ENCODE data around the gene CALML5. TPM values are rescaled to one million over a fixed set of nuclear protein-coding genes. Genes with fewer than 3 reads are reported as not detected.

Gene CALML5
- total RNA-seq, 1 experiment from 2014 or later, result not detected

- H3K36me3 Mint-ChIP-seq, result no peaks in the 10 kb centered on the region
- peaks cover 9% of the 10 kb centered on the region for H3K9me3 Mint-ChIP-seq
- DNase-seq (ENCODE audit: low spot score), result peak; percentile 1
- CTCF ChIA-PET, result interaction anchor here (0.5 to 1.0 kb wide), 3 partner anchors 17 to 286 kb away, joined by 3 read pairs; no protein-coding TSS in a partner anchor
- no peak for TF ChIP-seq NR3C1 (CRISPR knock-in tag; conservative IDR thresholded peaks at IDR 0.05; ENCODE audit: low read depth)
- TF ChIP-seq ZSCAN18 (CRISPR knock-in tag; IDR thresholded peaks at IDR 0.05), result no peak
- TF ChIP-seq ZNF263 (CRISPR knock-in tag; IDR thresholded peaks at IDR 0.05; ENCODE audit: low read depth), result no peak
- TF ChIP-seq E2F5 (CRISPR knock-in tag; IDR thresholded peaks at IDR 0.05), result no peak
- no peak for TF ChIP-seq GABPB1 (CRISPR knock-in tag; IDR thresholded peaks at IDR 0.05)
- no peak overlapping the region for H3K4me3 Mint-ChIP-seq
- POLR2A ChIA-PET, result interaction anchor here (0.6 kb wide), 1 partner anchor 236 kb away, joined by 3 read pairs; no protein-coding TSS in a partner anchor
- H3K4me1 Mint-ChIP-seq, result peaks cover 8% of the 10 kb centered on the region
- H3K27ac Mint-ChIP-seq, result no peak overlapping the region
- ATAC-seq, result no peak
- H3K27me3 Mint-ChIP-seq (ENCODE audit: low read depth), result no peaks in the 10 kb centered on the region; the same call in 1 of the 2 replicates
Measured at GRCh38 chr10:5530846-5531557, 31.6 kb upstream of the CALML5 start.

GRCh38 chr10:5530412-5530806 is 31.0 kb upstream of the CALML5 start:
- Mint-ChIP-seq H3K27me3 (ENCODE audit: low read depth) (no peaks in the 10 kb centered on the region; the same call in 1 of the 2 replicates), H3K4me1 (peaks cover 11% of the 10 kb centered on the region), H3K27ac (no peak overlapping the region), H3K9me3 (peaks cover 9% of the 10 kb centered on the region), H3K4me3 (no peak overlapping the region), H3K36me3 (no peaks in the 10 kb centered on the region)
- ChIA-PET CTCF (interaction anchor here (0.7 to 1.0 kb wide), 2 partner anchors 88 to 93 kb away, joined by 3 read pairs; no protein-coding TSS in a partner anchor), POLR2A (interaction anchor here (0.6 kb wide), 1 partner anchor 237 kb away, joined by 3 read pairs; no protein-coding TSS in a partner anchor)
- no peak for ATAC-seq
- DNase-seq (ENCODE audit: low spot score), result no peak
- no peak for TF ChIP-seq ZNF671 (CRISPR knock-in tag; IDR thresholded peaks at IDR 0.05)
- no peak for TF ChIP-seq MXD4 (CRISPR knock-in tag; IDR thresholded peaks at IDR 0.05; ENCODE audit: borderline replicate concordance)
- TF ChIP-seq JAZF1 (CRISPR knock-in tag; IDR thresholded peaks at IDR 0.05), result no peak

- POLR2A ChIA-PET, result interaction anchor here (0.6 kb wide), 1 partner anchor 237 kb away, joined by 3 read pairs; no protein-coding TSS in a partner anchor
- no peak overlapping the region for H3K4me3 Mint-ChIP-seq
- H3K36me3 Mint-ChIP-seq, result no peaks in the 10 kb centered on the region
- CTCF ChIA-PET, result interaction anchor here (0.7 kb wide), 1 partner anchor 88 kb away, joined by 3 read pairs; no protein-coding TSS in a partner anchor
- ATAC-seq, result no peak
- H3K9me3 Mint-ChIP-seq, result peaks cover 9% of the 10 kb centered on the region
- peaks cover 11% of the 10 kb centered on the region for H3K4me1 Mint-ChIP-seq
- H3K27ac Mint-ChIP-seq, result no peak overlapping the region
- H3K27me3 Mint-ChIP-seq (ENCODE audit: low read depth), result no peaks in the 10 kb centered on the region; the same call in 1 of the 2 replicates
- no peak for DNase-seq (ENCODE audit: low spot score)
- TF ChIP-seq PRDM15 (CRISPR knock-in tag; IDR thresholded peaks at IDR 0.05), result no peak
- TF ChIP-seq NFYB (CRISPR knock-in tag; conservative IDR thresholded peaks at IDR 0.05; ENCODE audit: low read depth), result no peak
- no peak for TF ChIP-seq EMX1 (CRISPR knock-in tag; IDR thresholded peaks at IDR 0.05)
- TF ChIP-seq ERG (CRISPR knock-in tag; IDR thresholded peaks at IDR 0.05), result no peak
- TF ChIP-seq E2F1 (CRISPR knock-in tag; IDR thresholded peaks at IDR 0.05), result no peak
- TF ChIP-seq FOXJ3 (CRISPR knock-in tag; IDR thresholded peaks at IDR 0.05; ENCODE audit: borderline replicate concordance), result no peak
- no peak for TF ChIP-seq JAZF1 (CRISPR knock-in tag; IDR thresholded peaks at IDR 0.05)
- TF ChIP-seq JUN (CRISPR knock-in tag; IDR thresholded peaks at IDR 0.05), result no peak
- no peak for TF ChIP-seq HMGXB4 (CRISPR knock-in tag; IDR thresholded peaks at IDR 0.05)
- no peak for TF ChIP-seq FOXK1 (CRISPR knock-in tag; IDR thresholded peaks at IDR 0.05)
- no peak for TF ChIP-seq IRF1 (CRISPR knock-in tag; IDR thresholded peaks at IDR 0.05)
- no peak for TF ChIP-seq SMAD4 (CRISPR knock-in tag; IDR thresholded peaks at IDR 0.05)
Measured at GRCh38 chr10:5529702-5530411, 30.5 kb upstream of the CALML5 start.

All from WTC11 (cell line).